OCI-LY1 (cell line): ENCODE data around the gene IHH.

Experiments
- H2AFZ ChIP-seq: fragments of 200-600 bp; sonication (generic), shearing (Covaris generic); 2 replicates; pipeline ENCODE4 v1.6.0; 2014; ENCODE audit warnings: antibody characterized with exemption, mild to moderate bottlenecking, low read length
- H3F3A ChIP-seq: fragments of 200-600 bp; sonication (generic), shearing (Covaris generic); 2 replicates; pipeline ENCODE4 v1.6.0; 2014; ENCODE audit warnings: mild to moderate bottlenecking, antibody characterized with exemption, low read length, moderate library complexity; ENCODE audit not compliant: insufficient read depth
- H3K27ac ChIP-seq: fragments of 200-600 bp; sonication (generic); 2 replicates; pipeline ENCODE4 v1.5.1; 2014; ENCODE audit warnings: low read length, mixed run types, mild to moderate bottlenecking, low read depth; ENCODE audit not compliant: poor library complexity, severe bottlenecking
- H3K27me3 ChIP-seq: fragments of 200-600 bp; sonication (generic); 2 replicates; pipeline ENCODE4 v1.6.0; 2014; ENCODE audit warnings: antibody characterized with exemption, mild to moderate bottlenecking, low read length, moderate library complexity; ENCODE audit not compliant: insufficient read depth
- H3K36me3 ChIP-seq: fragments of 200-600 bp; sonication (generic); 2 replicates; pipeline ENCODE4 v1.6.1; 2014; ENCODE audit warnings: mild to moderate bottlenecking, antibody characterized with exemption, low read length, moderate library complexity, mixed read lengths; ENCODE audit not compliant: insufficient read depth
- H3K4me1 ChIP-seq: fragments of 200-600 bp; sonication (generic); 2 replicates; pipeline ENCODE4 v1.5.1; 2014; ENCODE audit warnings: mild to moderate bottlenecking, low read length, moderate library complexity; ENCODE audit not compliant: insufficient read depth, severe bottlenecking
- H3K4me2 ChIP-seq: fragments of 200-600 bp; sonication (generic), shearing (Covaris generic); 2 replicates; pipeline ENCODE4 v1.6.1; 2014; ENCODE audit warnings: low read length
- H3K4me3 ChIP-seq: fragments of 200-600 bp; sonication (generic); 2 replicates; pipeline ENCODE4 v1.5.1; 2014; ENCODE audit warnings: low read length, low read depth, mild to moderate bottlenecking, mixed read lengths; ENCODE audit not compliant: poor library complexity, severe bottlenecking
- H3K79me2 ChIP-seq: fragments of 200-600 bp; shearing (Covaris generic); 2 replicates; pipeline ENCODE4 v1.6.1; 2016; ENCODE audit warnings: mixed run types, low read length, mixed read lengths; ENCODE audit not compliant: insufficient read depth
- H3K9ac ChIP-seq: fragments of 200-600 bp; sonication (generic), shearing (Covaris generic); 2 replicates; pipeline ENCODE4 v1.6.1; 2014; ENCODE audit warnings: mild to moderate bottlenecking, low read length, mixed read lengths
- H3K9me2 ChIP-seq: fragments of 200-600 bp; sonication (generic), shearing (Covaris generic); 2 replicates; pipeline ENCODE4 v1.6.1; 2014; ENCODE audit warnings: low read depth, mild to moderate bottlenecking, low read length, mixed read lengths
- H3K9me3 ChIP-seq: fragments of 200-600 bp; shearing (Covaris generic); 2 replicates; pipeline ENCODE4 v1.6.1; 2014; ENCODE audit warnings: low read length, mixed read lengths
- H4K20me1 ChIP-seq: fragments of 200-600 bp; sonication (generic), shearing (Covaris generic); 2 replicates; pipeline ENCODE4 v1.6.0; 2016; ENCODE audit warnings: mild to moderate bottlenecking, low read length; ENCODE audit not compliant: insufficient read depth
- CTCF ChIP-seq: fragments of 200-600 bp; sonication (generic), shearing (Covaris generic); IDR thresholded peaks from 2 replicates; pipeline ENCODE4 v1.5.1; 2017; ENCODE audit warnings: mild to moderate bottlenecking, antibody characterized with exemption, low read length, moderate library complexity, mixed read lengths
- EZH2 ChIP-seq: fragments of 200-600 bp; sonication (generic), shearing (Covaris generic); IDR thresholded peaks from 2 replicates; pipeline ENCODE4 v1.8.0; 2017; ENCODE audit warnings: borderline replicate concordance, mixed run types, mild to moderate bottlenecking, antibody characterized with exemption, low read length, moderate library complexity, mixed read lengths

Gene IHH

GRCh38 chr2:219032051-219032745 lies 28.5 kb downstream of the IHH start:
- Histone ChIP-seq H4K20me1 (no peaks in the 10 kb centered on the region), H3K27me3 (peaks cover 5% of the 10 kb centered on the region; the same call in 1 of the 2 replicates)

GRCh38 chr2:219031005-219031738 lies 29.5 kb downstream of the IHH start:
- H3K27ac ChIP-seq: no peak overlapping the region
- no peak overlapping the region for H2AFZ ChIP-seq
- H3K36me3 ChIP-seq: no peaks in the 10 kb centered on the region
- H3K4me2 ChIP-seq: no peak overlapping the region
- H3K4me3 ChIP-seq: no peak overlapping the region
- no peaks in the 10 kb centered on the region for H3K9me2 ChIP-seq
- H3F3A ChIP-seq: no peaks in the 10 kb centered on the region; the same call in 1 of the 2 replicates
- H4K20me1 ChIP-seq: no peaks in the 10 kb centered on the region
- no peak for TF ChIP-seq EZH2
- no peak for TF ChIP-seq CTCF
- no peaks in the 10 kb centered on the region for H3K79me2 ChIP-seq
- no peak overlapping the region for H3K9ac ChIP-seq
- no peaks in the 10 kb centered on the region for H3K9me3 ChIP-seq
- H3K27me3 ChIP-seq: peaks cover 5% of the 10 kb centered on the region; the same call in 1 of the 2 replicates
- no peaks in the 10 kb centered on the region for H3K4me1 ChIP-seq

More at GRCh38 chr2:219032051-219032745, 28.5 kb downstream of the IHH start:
- no peaks in the 10 kb centered on the region for H3K79me2 ChIP-seq
- no peak overlapping the region for H3K9ac ChIP-seq
- TF ChIP-seq EZH2 (no peak), CTCF (no peak)
- no peak overlapping the region for H3K27ac ChIP-seq
- H3F3A ChIP-seq: no peaks in the 10 kb centered on the region; the same call in 1 of the 2 replicates
- no peak overlapping the region for H3K4me3 ChIP-seq
- no peaks in the 10 kb centered on the region for H3K4me1 ChIP-seq
- no peaks in the 10 kb centered on the region for H3K36me3 ChIP-seq
- H3K9me2 ChIP-seq: no peaks in the 10 kb centered on the region
- H3K9me3 ChIP-seq: no peaks in the 10 kb centered on the region
- no peak overlapping the region for H3K4me2 ChIP-seq
- H2AFZ ChIP-seq: no peak overlapping the region

- no peak overlapping the region for H3K9ac ChIP-seq
- H3K9me3 ChIP-seq: no peaks in the 10 kb centered on the region
- no peak overlapping the region for H3K27ac ChIP-seq
- H3K4me3 ChIP-seq: no peak overlapping the region
- no peaks in the 10 kb centered on the region for H3K4me1 ChIP-seq
- H3F3A ChIP-seq: no peaks in the 10 kb centered on the region; the same call in 1 of the 2 replicates
- TF ChIP-seq EZH2: no peak
- no peak for TF ChIP-seq CTCF
- peaks cover 5% of the 10 kb centered on the region; the same call in 1 of the 2 replicates for H3K27me3 ChIP-seq
- H4K20me1 ChIP-seq: no peaks in the 10 kb centered on the region
- H3K36me3 ChIP-seq: no peaks in the 10 kb centered on the region
- no peak overlapping the region for H2AFZ ChIP-seq
- H3K4me2 ChIP-seq: no peak overlapping the region
- H3K79me2 ChIP-seq: no peaks in the 10 kb centered on the region
- no peaks in the 10 kb centered on the region for H3K9me2 ChIP-seq
Measured at GRCh38 chr2:219030177-219030940, 30.4 kb downstream of the IHH start.
